Adipose tissue (tissue), 3 donors: Measurements from ENCODE around the gene CTNND2. TPM values are rescaled to one million over a fixed set of nuclear protein-coding genes. Genes with fewer than 3 reads are reported as not detected.
"Not testable (repeated sequence)": the region's sequence is repeated elsewhere in the genome, so short reads cannot be mapped to it uniquely, and the experiment has no call there.

Experiments
- H3K27ac ChIP-seq: one replicate; pipeline ENCODE4 v1.5.1; 2013; ENCODE audit warnings: low read depth, low read length
- WGBS, 3 donors: extraction: QIAGEN DNeasy Blood & Tissue Kit; methylation state at CpG; one replicate each; pipeline ENCODE4 v1.1.7; 2013; 5-methylcytosine and 5-hydroxymethylcytosine counted together
- polyA plus RNA-seq, 3 donors: library from polyadenylated mRNA; stranded (reverse); fragments of 200-250 nt; gene quantifications; one replicate each; pipeline ENCODE4 v1.2.3, GENCODE V29; 2013
- donor health status: healthy with polysubstance abuse.
- donor health status: Bipolar disorder and iron deficiency.
- donor health status: healthy.

Gene CTNND2
- polyA plus RNA-seq, 3 donors = 0.11 to 14.2 (median 0.18) TPM

GRCh38 chr5:11640158-11640873, 263.9 kb downstream of the CTNND2 start:
- WGBS, 3 donors = 74 to 84% (median 81%) methylated on average over 4 of the region's 4 CpGs
- H3K27ac ChIP-seq = no peak overlapping the region

GRCh38 chr5:11622785-11623184, 281.5 kb downstream of the CTNND2 start:
- no peak overlapping the region for H3K27ac ChIP-seq
- 83 to 97% (median 87%) methylated on average over 4 of the region's 4 CpGs for WGBS, 3 donors

- WGBS, 3 donors = 80 to 89% (median 88%) methylated on average over 3 of the region's 3 CpGs
- no peak overlapping the region for H3K27ac ChIP-seq
Observed at GRCh38 chr5:11620172-11620571, 284.1 kb downstream of the CTNND2 start.

GRCh38 chr5:11619339-11620024, 284.8 kb downstream of the CTNND2 start:
- WGBS, 3 donors = 20 to 31% (median 22%) methylated on average over 1 of the region's 1 CpG

GRCh38 chr5:11617080-11617479, 287.2 kb downstream of the CTNND2 start:
- H3K27ac ChIP-seq = no peak overlapping the region
- WGBS, 3 donors = 81 to 94% (median 92%) methylated on average over 2 of the region's 2 CpGs

More at GRCh38 chr5:11619339-11620024, 284.8 kb downstream of the CTNND2 start:
- no peak overlapping the region for H3K27ac ChIP-seq

GRCh38 chr5:11616624-11617023, 287.6 kb downstream of the CTNND2 start:
- WGBS, 3 donors = 74 to 91% (median 83%) methylated on average over 7 of the region's 7 CpGs
- H3K27ac ChIP-seq = not testable (repeated sequence)

GRCh38 chr5:11611011-11611410, 293.2 kb downstream of the CTNND2 start:
- 44 to 93% (median 61%) methylated on average over 3 of the region's 3 CpGs for WGBS, 3 donors
- no peak overlapping the region for H3K27ac ChIP-seq

- WGBS, 3 donors = 48 to 65% (median 58%) methylated on average over 5 of the region's 5 CpGs
- H3K27ac ChIP-seq = no peak overlapping the region
Observed at GRCh38 chr5:11609570-11610303, 294.5 kb downstream of the CTNND2 start.

- no peak overlapping the region for H3K27ac ChIP-seq
Observed at GRCh38 chr5:11608530-11608929, 295.7 kb downstream of the CTNND2 start.

- no peak overlapping the region for H3K27ac ChIP-seq
Observed at GRCh38 chr5:11607944-11608483, 296.2 kb downstream of the CTNND2 start.

GRCh38 chr5:11602298-11602697, 301.9 kb downstream of the CTNND2 start:
- no peak overlapping the region for H3K27ac ChIP-seq
- WGBS, 3 donors = 62 to 78% (median 76%) methylated on average over 3 of the region's 3 CpGs

GRCh38 chr5:11599499-11599898, 304.7 kb downstream of the CTNND2 start:
- WGBS, 3 donors = 82 to 96% (median 86%) methylated on average over 5 of the region's 5 CpGs
- H3K27ac ChIP-seq = no peak overlapping the region

GRCh38 chr5:11596657-11597071, 307.6 kb downstream of the CTNND2 start:
- H3K27ac ChIP-seq = no peak overlapping the region
- 29 to 88% (median 84%) methylated on average over 5 of the region's 5 CpGs for WGBS, 3 donors

- 60 to 79% (median 78%) methylated on average over 1 of the region's 1 CpG for WGBS, 3 donors
- H3K27ac ChIP-seq = no peak overlapping the region
Observed at GRCh38 chr5:11596185-11596584, 308.1 kb downstream of the CTNND2 start.

GRCh38 chr5:11595045-11595444, 309.2 kb downstream of the CTNND2 start:
- WGBS, 3 donors = 41 to 55% (median 51%) methylated on average over 3 of the region's 3 CpGs
- H3K27ac ChIP-seq = no peak overlapping the region

- H3K27ac ChIP-seq = no peak overlapping the region
- WGBS, 3 donors = 81 to 87% (median 86%) methylated on average over 2 of the region's 2 CpGs
Observed at GRCh38 chr5:11594021-11594420, 310.2 kb downstream of the CTNND2 start.

- H3K27ac ChIP-seq = no peak overlapping the region
- 91 to 97% (median 92%) methylated on average over 6 of the region's 6 CpGs for WGBS, 3 donors
Observed at GRCh38 chr5:11590475-11590874, 313.8 kb downstream of the CTNND2 start.

GRCh38 chr5:11588803-11589202, 315.4 kb downstream of the CTNND2 start:
- WGBS, 3 donors = 14 to 62% (median 18%) methylated on average over 6 of the region's 6 CpGs
- H3K27ac ChIP-seq = no peak overlapping the region

- 80 to 85% (median 83%) methylated on average over 6 of the region's 6 CpGs for WGBS, 3 donors
- H3K27ac ChIP-seq = no peak overlapping the region
Observed at GRCh38 chr5:11584017-11584416, 320.2 kb downstream of the CTNND2 start.
